ENCODE measurements around the gene AFF1.
"Not testable (repeated sequence)": the region's sequence is repeated elsewhere in the genome, so short reads cannot be mapped to it uniquely, and the experiment has no call there.

AFF1 gene

GRCh38 chr4:87134122-87134521 is 199.3 kb downstream of the AFF1 start:
- DNase-seq (ENCODE audit: low read depth in 2 of 3, low spot score in 1 of 3), result no peak

GRCh38 chr4:87141428-87141827 is 206.6 kb downstream of the AFF1 start:
- no peak for DNase-seq (ENCODE audit: low read depth in 2 of 3, low spot score in 1 of 3)

DNA sequence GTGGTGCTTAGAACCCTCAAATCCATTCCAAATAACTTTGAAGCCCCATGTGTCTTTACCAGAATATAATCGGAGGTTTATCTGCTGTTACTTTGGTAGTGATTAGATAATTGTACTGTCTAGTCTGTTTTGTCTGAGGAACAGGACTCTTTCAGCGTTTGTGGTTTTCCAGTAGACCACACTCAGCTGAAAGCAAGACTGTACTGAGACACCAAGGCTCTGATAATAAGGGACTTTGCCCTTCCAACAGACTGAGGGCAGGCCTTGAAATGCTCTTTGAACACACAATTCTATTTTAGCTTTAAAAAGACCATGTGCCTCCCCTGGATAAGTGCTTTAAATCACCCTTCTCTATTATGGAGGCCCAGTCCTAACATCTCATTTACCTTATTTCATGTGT is 209.5 kb downstream of the AFF1 start:
- no peak for DNase-seq (ENCODE audit: low read depth in 2 of 3, low spot score in 1 of 3)

GRCh38 chr4:87145934-87146333 is 211.1 kb downstream of the AFF1 start:
- not testable (repeated sequence) for DNase-seq (ENCODE audit: low read depth in 2 of 3, low spot score in 1 of 3)

DNA sequence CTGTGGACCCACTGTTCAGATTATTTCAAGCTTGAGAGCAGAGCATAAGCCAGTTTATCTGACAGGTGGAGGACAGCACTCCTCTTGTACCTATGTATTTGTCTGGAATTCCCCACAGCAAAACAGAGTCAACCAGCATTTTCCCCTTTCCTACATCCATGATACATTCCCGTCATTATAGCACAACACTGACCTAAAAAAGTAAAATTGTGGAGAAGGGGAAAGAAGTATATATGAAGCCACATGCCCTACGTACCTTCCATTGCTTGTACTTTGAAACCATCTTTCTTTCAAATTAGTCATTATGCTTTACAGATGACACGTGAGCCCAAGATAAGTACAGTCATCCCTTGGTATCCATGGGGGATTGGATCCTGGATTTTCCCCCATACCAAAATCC is 212.3 kb downstream of the AFF1 start:
- DNase-seq (ENCODE audit: low read depth in 2 of 3, low spot score in 1 of 3), result no peak

GRCh38 chr4:87150498-87151261 is 215.9 kb downstream of the AFF1 start:
- peak in 2 of 3 donors; percentile 16 to 82 for DNase-seq (ENCODE audit: low read depth in 2 of 3, low spot score in 1 of 3)

DNA sequence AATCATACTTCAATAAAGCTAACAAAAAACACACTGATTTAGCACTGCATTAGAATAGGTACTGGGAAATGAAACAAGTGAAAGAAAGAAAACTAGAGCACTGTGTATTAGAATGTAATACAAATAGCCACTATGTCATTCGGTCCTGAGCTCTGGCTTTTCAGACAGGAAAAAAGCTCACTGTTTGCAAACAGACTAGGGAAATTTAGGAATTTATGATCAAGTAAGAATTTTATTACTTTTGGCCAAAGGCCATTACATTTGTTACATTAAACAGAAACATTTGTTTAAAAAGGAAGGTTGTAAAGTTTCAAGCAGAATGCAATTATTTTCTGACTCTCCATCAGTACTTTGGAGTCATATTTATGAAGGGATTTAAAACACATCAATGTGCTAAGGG is 216.9 kb downstream of the AFF1 start:
- no peak for DNase-seq (ENCODE audit: low read depth in 2 of 3, low spot score in 1 of 3)

GRCh38 chr4:87152310-87153041 is 217.7 kb downstream of the AFF1 start:
- no peak for DNase-seq (ENCODE audit: low read depth in 2 of 3, low spot score in 1 of 3)

DNA sequence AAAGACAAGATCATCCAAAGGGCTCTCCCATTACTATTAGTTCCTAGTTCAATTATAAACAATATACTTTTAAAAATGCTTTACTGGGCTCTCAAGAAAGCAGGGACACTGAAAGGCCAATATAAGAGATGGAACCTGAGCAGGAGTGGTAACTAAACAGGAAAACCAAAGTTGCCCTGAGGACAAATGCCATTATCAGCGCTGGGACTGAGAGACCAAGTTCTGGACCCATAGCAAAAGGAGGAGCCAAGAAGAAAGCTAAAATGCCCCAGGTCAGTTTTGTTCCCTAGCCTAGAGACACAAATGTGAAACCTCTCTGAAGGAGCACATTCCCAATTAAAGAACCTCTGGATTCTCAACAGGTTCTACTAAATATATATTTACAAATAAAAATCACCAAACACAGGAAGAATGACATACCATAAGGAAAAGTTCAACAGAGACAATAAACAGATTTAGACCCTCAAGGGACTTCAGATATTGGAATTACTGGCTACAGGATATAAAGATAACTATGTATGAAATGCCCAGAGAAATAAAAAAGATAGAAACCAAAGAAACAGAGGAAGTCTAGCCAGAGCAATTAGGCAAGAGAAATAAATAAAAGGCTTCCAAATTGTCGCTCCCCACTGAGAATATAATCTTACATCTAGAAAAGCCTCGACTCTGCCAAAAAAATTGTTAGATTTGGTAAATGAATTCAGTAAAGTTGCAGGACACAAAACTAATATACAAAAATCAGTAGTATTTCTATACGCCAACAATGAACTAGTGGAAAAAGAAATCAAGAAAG is 218.5 kb downstream of the AFF1 start:
- no peak for DNase-seq (ENCODE audit: low read depth in 2 of 3, low spot score in 1 of 3)

- no peak for DNase-seq (ENCODE audit: low read depth in 2 of 3, low spot score in 1 of 3)
These were observed 231.1 kb downstream of the AFF1 start for GRCh38 chr4:87165892-87166291.

GRCh38 chr4:87166296-87166854 is 231.6 kb downstream of the AFF1 start:
- no peak for DNase-seq (ENCODE audit: low read depth in 2 of 3, low spot score in 1 of 3)

GRCh38 chr4:87171944-87172343 is 237.1 kb downstream of the AFF1 start:
- DNase-seq (ENCODE audit: low read depth in 2 of 3, low spot score in 1 of 3), result no peak

DNA sequence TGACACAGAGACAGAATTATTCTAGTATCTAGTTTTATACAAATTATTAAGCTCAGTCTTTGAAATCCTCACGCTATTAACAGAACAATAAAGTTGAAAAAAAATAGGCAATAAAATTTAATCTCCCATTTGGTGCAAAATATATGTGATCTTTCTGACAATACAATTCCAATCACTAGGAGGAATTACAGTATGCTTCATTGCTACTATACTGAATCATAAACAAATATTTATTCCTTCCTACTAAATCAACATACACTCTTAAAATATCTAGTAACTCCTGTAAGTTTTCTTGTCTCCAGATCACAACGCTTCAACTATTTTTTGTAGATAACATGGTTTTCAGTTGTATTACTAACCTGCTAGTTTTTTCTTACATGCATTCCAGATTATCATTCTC is 239.9 kb downstream of the AFF1 start:
- DNase-seq (ENCODE audit: low read depth in 2 of 3, low spot score in 1 of 3), result no peak

GRCh38 chr4:87179751-87180150 is 244.9 kb downstream of the AFF1 start:
- no peak for DNase-seq (ENCODE audit: low read depth in 2 of 3, low spot score in 1 of 3)

DNA sequence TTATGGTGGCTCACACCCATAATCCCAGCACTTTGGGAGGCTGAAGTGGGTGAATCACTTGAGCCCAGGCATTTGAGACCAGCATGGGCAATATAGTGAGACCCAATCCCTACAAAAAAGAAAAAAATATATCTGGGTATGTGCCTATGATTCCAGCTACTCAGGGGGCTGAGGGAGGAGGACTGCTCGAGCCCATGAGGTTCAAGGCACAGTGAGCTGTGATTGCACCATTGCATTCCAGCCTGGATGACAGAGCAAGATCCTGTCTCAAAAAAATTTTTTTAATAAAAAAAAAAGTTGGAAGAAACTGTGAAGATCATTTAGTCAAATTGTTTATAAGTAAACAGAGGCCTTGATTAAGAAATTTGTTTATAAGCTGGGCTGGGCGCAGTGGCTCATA is 246.0 kb downstream of the AFF1 start:
- DNase-seq (ENCODE audit: low read depth in 2 of 3, low spot score in 1 of 3), result no peak

DNA sequence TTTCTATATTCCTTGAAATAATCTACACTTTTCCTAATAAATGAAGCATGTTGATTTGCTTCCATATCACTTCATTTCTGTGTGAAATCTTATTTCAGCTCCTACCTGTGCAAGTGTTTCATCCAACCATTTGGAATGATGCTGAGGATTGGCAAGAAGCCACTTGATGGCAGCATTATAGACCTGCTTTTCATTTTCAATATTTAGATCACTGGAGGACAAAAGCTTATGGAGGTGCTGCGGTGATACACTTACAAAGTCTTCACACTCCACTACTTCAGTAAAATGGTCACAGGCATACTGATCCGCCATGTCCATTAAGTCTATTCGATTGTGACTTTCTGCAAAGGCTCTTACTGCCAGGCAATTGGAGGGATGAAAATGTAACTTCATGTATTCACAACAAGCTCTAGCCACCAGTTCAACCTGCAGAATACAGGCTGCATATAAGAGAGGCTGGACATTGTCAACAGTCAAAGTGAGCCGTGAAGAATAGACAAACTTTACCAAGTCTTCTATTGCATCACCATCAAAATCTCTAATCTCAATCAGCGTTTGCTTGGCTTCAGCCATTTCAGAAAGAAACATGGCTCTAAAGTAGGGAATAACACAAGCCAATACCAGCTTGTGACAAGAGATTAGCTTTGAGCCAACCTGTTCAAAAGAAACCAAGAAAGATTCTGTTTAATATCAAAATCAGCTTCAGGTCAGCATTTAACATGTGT is 250.5 kb downstream of the AFF1 start:
- DNase-seq (ENCODE audit: low read depth in 2 of 3, low spot score in 1 of 3), result no peak

DNA sequence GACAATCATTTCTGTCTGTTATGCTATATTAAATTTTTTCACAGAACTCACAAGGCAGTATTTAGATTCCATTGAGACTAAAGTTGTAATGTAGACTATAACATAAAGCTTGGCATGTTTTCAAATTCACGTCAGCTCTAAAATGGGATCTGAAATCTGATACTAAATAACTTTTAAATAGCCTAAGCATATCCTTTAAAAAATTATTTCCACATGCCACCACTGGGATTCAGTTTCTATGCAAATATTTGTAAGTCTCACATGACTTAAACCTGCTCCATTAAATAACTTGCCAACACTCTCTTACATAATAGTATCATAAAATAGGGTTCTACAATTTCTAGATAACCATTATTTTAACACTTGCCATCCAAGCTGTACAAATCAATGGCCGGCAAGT is 253.2 kb downstream of the AFF1 start:
- DNase-seq (ENCODE audit: low read depth in 2 of 3, low spot score in 1 of 3), result no peak

- DNase-seq (ENCODE audit: low read depth in 2 of 3, low spot score in 1 of 3), result no peak
These were observed 254.1 kb downstream of the AFF1 start for GRCh38 chr4:87188932-87189331.
